ENCODE results near the gene FAM200B.

DNA sequence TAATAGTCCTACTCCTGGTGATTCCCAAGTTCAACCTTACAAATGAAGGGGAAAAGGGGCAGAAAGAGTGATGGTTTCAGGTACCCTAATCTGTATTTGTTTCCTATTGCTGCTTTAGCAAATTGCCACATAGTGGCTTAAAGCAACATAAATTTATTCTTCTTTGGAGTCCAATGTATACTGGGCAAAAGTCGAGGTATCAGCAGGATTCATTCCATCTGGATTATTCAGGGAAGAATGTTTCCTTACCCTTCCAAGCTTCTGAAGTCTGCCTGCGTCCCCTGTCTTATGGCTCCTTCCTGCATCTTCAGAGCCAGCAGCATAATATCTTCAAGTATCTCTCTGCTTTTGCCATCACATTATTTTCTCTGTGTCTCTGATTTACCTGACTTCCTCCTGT, 11.0 kb downstream of the FAM200B start:
- TF ChIP-seq EP300 (IDR thresholded peaks at IDR 0.05; ENCODE audit: borderline replicate concordance) (no peak), TAF1 (IDR thresholded peaks at IDR 0.05; ENCODE audit: low read depth) (no peak), RAD21 (IDR thresholded peaks at IDR 0.05; ENCODE audit: low read depth) (no peak), CREB1 (IDR thresholded peaks at IDR 0.05; ENCODE audit: low read depth) (no peak), YY1 (IDR thresholded peaks at IDR 0.05; ENCODE audit: low read depth) (no peak), FOXM1 (IDR thresholded peaks at IDR 0.05; ENCODE audit: borderline replicate concordance, low read depth) (no peak), TEAD4 (IDR thresholded peaks at IDR 0.05) (no peak), NFIC (IDR thresholded peaks at IDR 0.05) (no peak), TCF12 (IDR thresholded peaks at IDR 0.05; ENCODE audit: low read depth) (no peak), CEBPB (IDR thresholded peaks at IDR 0.05) (no peak), EGR1 (IDR thresholded peaks at IDR 0.05) (no peak)
- TF ChIP-seq, protein P1, sequence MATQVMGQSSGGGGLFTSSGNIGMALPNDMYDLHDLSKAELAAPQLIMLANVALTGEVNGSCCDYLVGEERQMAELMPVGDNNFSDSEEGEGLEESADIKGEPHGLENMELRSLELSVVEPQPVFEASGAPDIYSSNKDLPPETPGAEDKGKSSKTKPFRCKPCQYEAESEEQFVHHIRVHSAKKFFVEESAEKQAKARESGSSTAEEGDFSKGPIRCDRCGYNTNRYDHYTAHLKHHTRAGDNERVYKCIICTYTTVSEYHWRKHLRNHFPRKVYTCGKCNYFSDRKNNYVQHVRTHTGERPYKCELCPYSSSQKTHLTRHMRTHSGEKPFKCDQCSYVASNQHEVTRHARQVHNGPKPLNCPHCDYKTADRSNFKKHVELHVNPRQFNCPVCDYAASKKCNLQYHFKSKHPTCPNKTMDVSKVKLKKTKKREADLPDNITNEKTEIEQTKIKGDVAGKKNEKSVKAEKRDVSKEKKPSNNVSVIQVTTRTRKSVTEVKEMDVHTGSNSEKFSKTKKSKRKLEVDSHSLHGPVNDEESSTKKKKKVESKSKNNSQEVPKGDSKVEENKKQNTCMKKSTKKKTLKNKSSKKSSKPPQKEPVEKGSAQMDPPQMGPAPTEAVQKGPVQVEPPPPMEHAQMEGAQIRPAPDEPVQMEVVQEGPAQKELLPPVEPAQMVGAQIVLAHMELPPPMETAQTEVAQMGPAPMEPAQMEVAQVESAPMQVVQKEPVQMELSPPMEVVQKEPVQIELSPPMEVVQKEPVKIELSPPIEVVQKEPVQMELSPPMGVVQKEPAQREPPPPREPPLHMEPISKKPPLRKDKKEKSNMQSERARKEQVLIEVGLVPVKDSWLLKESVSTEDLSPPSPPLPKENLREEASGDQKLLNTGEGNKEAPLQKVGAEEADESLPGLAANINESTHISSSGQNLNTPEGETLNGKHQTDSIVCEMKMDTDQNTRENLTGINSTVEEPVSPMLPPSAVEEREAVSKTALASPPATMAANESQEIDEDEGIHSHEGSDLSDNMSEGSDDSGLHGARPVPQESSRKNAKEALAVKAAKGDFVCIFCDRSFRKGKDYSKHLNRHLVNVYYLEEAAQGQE (IDR thresholded peaks at IDR 0.05; ENCODE audit: low read depth), result no peak
- TF ChIP-seq, protein P2, sequence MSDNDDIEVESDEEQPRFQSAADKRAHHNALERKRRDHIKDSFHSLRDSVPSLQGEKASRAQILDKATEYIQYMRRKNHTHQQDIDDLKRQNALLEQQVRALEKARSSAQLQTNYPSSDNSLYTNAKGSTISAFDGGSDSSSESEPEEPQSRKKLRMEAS (IDR thresholded peaks at IDR 0.05), result no peak
- TF ChIP-seq, protein P3, sequence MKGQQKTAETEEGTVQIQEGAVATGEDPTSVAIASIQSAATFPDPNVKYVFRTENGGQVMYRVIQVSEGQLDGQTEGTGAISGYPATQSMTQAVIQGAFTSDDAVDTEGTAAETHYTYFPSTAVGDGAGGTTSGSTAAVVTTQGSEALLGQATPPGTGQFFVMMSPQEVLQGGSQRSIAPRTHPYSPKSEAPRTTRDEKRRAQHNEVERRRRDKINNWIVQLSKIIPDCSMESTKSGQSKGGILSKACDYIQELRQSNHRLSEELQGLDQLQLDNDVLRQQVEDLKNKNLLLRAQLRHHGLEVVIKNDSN (IDR thresholded peaks at IDR 0.05), result no peak
